Skeletal muscle cell (primary cell): ENCODE measurements around the gene TIMP2.
"Not testable (repeated sequence)": the region's sequence is repeated elsewhere in the genome, so short reads cannot be mapped to it uniquely, and the experiment has no call there.

ENCODE experiments used
- DNase-seq: peaks from one replicate; pipeline ENCODE4 v3.0.0-alpha.2; 2010; ENCODE audit warnings: low read depth
- H3K4me3 ChIP-seq: 2 replicates; pipeline ENCODE4 v1.5.1; 2011; ENCODE audit warnings: low read depth, mild to moderate bottlenecking, control low read depth, low read length, moderate library complexity

TIMP2 gene

GRCh38 chr17:78913115-78913514 lies 12.1 kb downstream of the TIMP2 start:
- DNase-seq, result no peak
- no peak overlapping the region for H3K4me3 ChIP-seq

- DNase-seq, result no peak
- no peak overlapping the region for H3K4me3 ChIP-seq
Measured at GRCh38 chr17:78912082-78912481, 13.1 kb downstream of the TIMP2 start.

- H3K4me3 ChIP-seq, result not testable (repeated sequence)
Measured at GRCh38 chr17:78911543-78911942, 13.6 kb downstream of the TIMP2 start.

GRCh38 chr17:78910497-78911284 lies 14.5 kb downstream of the TIMP2 start:
- H3K4me3 ChIP-seq, result no peak overlapping the region

More at GRCh38 chr17:78911543-78911942, 13.6 kb downstream of the TIMP2 start:
- DNase-seq, result not testable (repeated sequence)

GRCh38 chr17:78908426-78908825 lies 16.8 kb downstream of the TIMP2 start:
- no peak overlapping the region for H3K4me3 ChIP-seq

More at GRCh38 chr17:78910497-78911284, 14.5 kb downstream of the TIMP2 start:
- DNase-seq, result no peak

GRCh38 chr17:78905541-78905940 lies 19.6 kb downstream of the TIMP2 start:
- DNase-seq, result no peak
- H3K4me3 ChIP-seq, result no peak overlapping the region

More at GRCh38 chr17:78908426-78908825, 16.8 kb downstream of the TIMP2 start:
- DNase-seq, result no peak

GRCh38 chr17:78905116-78905515 lies 20.1 kb downstream of the TIMP2 start:
- no peak overlapping the region for H3K4me3 ChIP-seq
- DNase-seq, result no peak

GRCh38 chr17:78904371-78904770 lies 20.8 kb downstream of the TIMP2 start:
- H3K4me3 ChIP-seq, result no peak overlapping the region
- no peak for DNase-seq

GRCh38 chr17:78903101-78903779 lies 21.9 kb downstream of the TIMP2 start, which contains the start of gene CEP295NL:
Gene CEP295NL (minus strand): TSS chr17:78903201. CDS start chr17:78901828, 1,373 bp downstream.
- H3K4me3 ChIP-seq, result no peak within 1 kb of the TSS
- DNase-seq, result no peak

GRCh38 chr17:78902231-78902630 lies 23.0 kb downstream of the TIMP2 start:
- H3K4me3 ChIP-seq, result not testable (repeated sequence)

GRCh38 chr17:78901806-78902205 lies 23.4 kb downstream of the TIMP2 start:
- DNase-seq, result no peak

More at GRCh38 chr17:78902231-78902630, 23.0 kb downstream of the TIMP2 start:
- DNase-seq, result not testable (repeated sequence)

GRCh38 chr17:78900816-78901215 lies 24.4 kb downstream of the TIMP2 start:
- DNase-seq, result no peak
- H3K4me3 ChIP-seq, result no peak overlapping the region

More at GRCh38 chr17:78901806-78902205, 23.4 kb downstream of the TIMP2 start:
- H3K4me3 ChIP-seq, result no peak overlapping the region

- DNase-seq, result no peak
Measured at GRCh38 chr17:78899361-78900260, 25.6 kb downstream of the TIMP2 start.

GRCh38 chr17:78898947-78899346 lies 26.2 kb downstream of the TIMP2 start:
- no peak overlapping the region for H3K4me3 ChIP-seq

More at GRCh38 chr17:78899361-78900260, 25.6 kb downstream of the TIMP2 start:
- H3K4me3 ChIP-seq, result no peak overlapping the region

GRCh38 chr17:78898075-78898836 lies 26.9 kb downstream of the TIMP2 start:
- DNase-seq, result no peak
- no peak overlapping the region for H3K4me3 ChIP-seq

More at GRCh38 chr17:78898947-78899346, 26.2 kb downstream of the TIMP2 start:
- DNase-seq, result no peak

GRCh38 chr17:78897664-78898047 lies 27.5 kb downstream of the TIMP2 start:
- DNase-seq, result no peak
- H3K4me3 ChIP-seq, result no peak overlapping the region

- DNase-seq, result no peak
- no peak overlapping the region for H3K4me3 ChIP-seq
Measured at GRCh38 chr17:78896834-78897663, 28.1 kb downstream of the TIMP2 start.
